T-cell (primary cell): ENCODE measurements around the gene TPP1. TPM values are rescaled to one million over a fixed set of nuclear protein-coding genes. Genes with fewer than 3 reads are reported as not detected.

Experiments used
- ATAC-seq, 4 experiments: fragments of 200-7000 bp in 3 of 4; fragments of 150-1000 bp in 1 of 4; cut with Tn5 transposase; replicated peaks in 1 of 4; 1 replicate in 3 of 4; 2 replicates in 1 of 4; pipeline ENCODE4 v1.10.0; 2021; ENCODE audit warnings: moderate library complexity in 3 of 4, mild to moderate bottlenecking in 2 of 4, moderate number of reproducible peaks in 1 of 4
- CTCF ChIA-PET, 2 donors: fragments of 300-600 bp; sonication (Branson Sonifier 250); formaldehyde crosslinking; loops; one replicate each; lab custom pipeline; 2022; ENCODE audit warnings: antibody characterized with exemption in 2 of 2; lab: Charles Lee
- POLR2A ChIA-PET, 2 donors: fragments of 300-600 bp; sonication (Branson Sonifier 250); formaldehyde crosslinking; loops; one replicate each; lab custom pipeline; 2022; ENCODE audit warnings: antibody characterized with exemption in 2 of 2; lab: Charles Lee
- DNase-seq, 35 experiments: peaks; one replicate each; pipeline versions ENCODE4 v3.0.0 to v3.0.0-alpha.2; 2013 to 2023
- H3K27ac ChIP-seq: one replicate; pipeline ENCODE4 v1.5.1; 2013; ENCODE audit warnings: low read length
- H3K27me3 ChIP-seq, 2 experiments: replicated peaks in 1 of 2; 1 replicate in 1 of 2; 2 replicates in 1 of 2; pipeline versions ENCODE4 v1.6.1 to v1.7.0; 2013; ENCODE audit warnings: low read length in 1 of 2, mixed read lengths in 1 of 2; ENCODE audit not compliant: control insufficient read depth in 2 of 2, insufficient read depth in 2 of 2; ENCODE audit errors: extremely low read depth in 1 of 2
- H3K36me3 ChIP-seq, 2 donors: 1 replicate in 1 of 2; 2 replicates in 1 of 2; pipeline versions ENCODE4 v1.6.1 to v1.7.0; 2013; ENCODE audit warnings: low read length in 1 of 2; ENCODE audit not compliant: control insufficient read depth in 2 of 2, insufficient read depth in 1 of 2; ENCODE audit errors: extremely low read depth in 1 of 2
- H3K4me1 ChIP-seq, 2 experiments: 1 replicate in 1 of 2; 2 replicates in 1 of 2; pipeline versions ENCODE4 v1.6.1 to v1.7.0; 2013; ENCODE audit warnings: low read length in 2 of 2, mixed read lengths in 1 of 2; ENCODE audit not compliant: insufficient read depth in 2 of 2, control insufficient read depth in 1 of 2; ENCODE audit errors: extremely low read depth in 1 of 2
- H3K4me3 ChIP-seq, 2 donors: 1 replicate in 1 of 2; 2 replicates in 1 of 2; pipeline versions ENCODE4 v1.5.1 to v1.7.0; 2013; ENCODE audit warnings: mild to moderate bottlenecking in 2 of 2, low read length in 1 of 2, moderate library complexity in 1 of 2; ENCODE audit not compliant: control insufficient read depth in 1 of 2; ENCODE audit errors: extremely low read depth in 1 of 2
- H3K9me3 ChIP-seq: 2 replicates; pipeline ENCODE4 v1.7.0; 2013
- H3K27ac Mint-ChIP-seq, 2 donors: one replicate each; pipeline ENCODE4 v1.8.0; 2020 to 2021; ENCODE audit warnings: mild to moderate bottlenecking in 2 of 2, mixed read lengths in 2 of 2
- H3K27me3 Mint-ChIP-seq, 2 donors: one replicate each; pipeline ENCODE4 v1.8.0; 2021 to 2022; ENCODE audit warnings: mixed read lengths in 2 of 2
- H3K36me3 Mint-ChIP-seq: one replicate; pipeline ENCODE4 v1.8.0; 2021; ENCODE audit warnings: mixed read lengths
- H3K4me1 Mint-ChIP-seq, 3 donors: one replicate each; pipeline ENCODE4 v1.8.0; 2020 to 2022; ENCODE audit warnings: mixed read lengths in 3 of 3, mild to moderate bottlenecking in 1 of 3
- H3K4me3 Mint-ChIP-seq, 3 donors: one replicate each; pipeline ENCODE4 v1.8.0; 2020 to 2022; ENCODE audit warnings: mild to moderate bottlenecking in 3 of 3, mixed read lengths in 3 of 3, moderate library complexity in 3 of 3
- H3K9me3 Mint-ChIP-seq, 3 donors: one replicate each; pipeline ENCODE4 v1.8.0; 2020 to 2022; ENCODE audit warnings: mixed read lengths in 3 of 3
- WGBS: methylation state at CpG from one replicate; pipeline ENCODE4 v1.1.5; 2013; ENCODE audit warnings: missing lambda C conversion rate; ENCODE audit not compliant: insufficient coverage; 5-methylcytosine and 5-hydroxymethylcytosine counted together
- total RNA-seq, 35 experiments: library from RNA in 6 of 35; stranded (reverse) in 6 of 35; fragments of 120-200 nt in 1 of 35; gene quantifications; one replicate each; pipeline versions ENCODE4 v1.2.1 to v1.2.4 and lab custom pipeline; 2013 to 2026

The TPP1 gene
- total RNA-seq, 5 donors from 2014 or later (not counting 1 experiment from before 2014, with no cell fraction given), result 67.4 to 168 (median 132) TPM

DNA sequence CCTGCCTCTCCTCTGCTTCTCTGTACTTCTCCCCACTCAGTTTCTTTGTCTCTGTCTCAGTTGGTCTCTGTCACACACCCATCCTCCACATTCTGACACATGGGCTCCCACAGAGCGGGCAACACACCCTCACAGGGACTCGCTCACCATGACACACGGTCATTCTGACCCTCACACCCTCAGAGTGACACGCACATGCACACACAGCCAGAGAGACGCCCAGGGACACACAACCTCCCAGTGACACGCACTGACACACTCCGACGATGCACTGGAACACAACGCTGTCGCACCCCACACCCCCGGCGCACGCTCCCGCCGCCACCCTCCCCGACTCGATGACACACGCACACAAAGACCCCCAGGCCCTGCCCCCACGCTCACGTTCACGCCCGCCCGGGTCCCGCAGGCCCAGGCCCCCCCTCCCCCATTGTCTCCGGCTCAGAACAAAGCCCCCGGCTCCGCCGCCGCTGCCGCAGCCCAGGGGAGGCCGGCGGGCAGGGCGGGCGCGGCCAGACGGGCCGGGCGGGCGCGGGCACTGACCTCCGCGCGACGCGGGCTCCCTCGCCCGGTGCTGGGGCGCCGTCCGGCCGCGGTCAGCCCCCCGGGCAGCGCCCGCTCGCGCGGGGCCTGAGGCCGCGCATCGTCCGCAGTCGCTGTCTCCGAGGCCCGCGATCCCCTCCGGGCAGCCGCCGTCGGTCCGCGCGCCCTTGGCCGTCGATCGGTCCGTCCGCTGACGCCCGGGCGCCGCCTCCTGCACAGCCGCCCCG is 36.0 kb upstream of the TPP1 start:
- CTCF ChIA-PET, result interaction anchor here in 1 of 2 donors (0.7 kb wide), 1 partner anchor 56 kb away, joined by 3 read pairs; no protein-coding TSS in a partner anchor
- peak overlapping the region; percentile 7 for H3K27ac ChIP-seq

DNA sequence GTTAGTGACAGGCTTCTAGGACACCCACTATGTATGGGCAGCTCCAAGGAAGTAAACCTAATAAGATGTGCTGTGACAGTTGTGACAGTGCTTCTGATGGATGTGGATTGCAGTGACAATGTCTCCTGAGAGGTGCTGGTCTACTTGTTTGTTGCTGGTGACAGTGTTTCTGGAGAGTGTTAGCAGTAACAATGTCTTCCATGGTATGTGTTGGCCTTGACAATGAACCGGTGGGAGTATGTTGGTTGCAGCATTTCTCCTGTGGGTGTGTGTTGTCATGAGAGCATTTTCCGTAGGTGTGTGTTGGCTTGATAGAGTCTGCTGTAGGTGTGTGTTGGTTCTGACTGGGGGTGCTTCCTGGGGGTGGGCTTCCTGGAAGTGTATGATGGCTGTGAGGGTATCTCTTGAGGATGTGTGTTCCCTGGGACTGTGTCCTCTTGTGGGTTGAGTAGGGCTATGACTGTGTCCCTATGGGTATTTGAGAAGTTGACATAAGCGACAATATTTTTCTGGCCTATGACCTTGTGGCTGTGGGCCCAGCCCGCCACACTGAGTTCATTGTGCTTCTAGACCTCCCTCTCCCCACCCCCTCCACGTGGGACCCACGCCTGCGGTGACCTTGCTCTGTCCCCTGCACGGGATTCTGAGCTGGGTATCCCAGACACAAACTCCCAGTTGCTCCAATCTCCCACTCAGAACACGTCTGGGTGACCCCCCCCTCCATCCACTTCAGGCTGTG is 35.2 kb upstream of the TPP1 start:
- no peaks in the 10 kb centered on the region for H3K9me3 ChIP-seq
- Mint-ChIP-seq H3K27ac (no peak overlapping the region), H3K4me1 (peaks cover 0 to 11% (median 8%) of the 10 kb centered on the region in 3 donors), H3K9me3 (no peaks in the 10 kb centered on the region), H3K27me3 (no peaks in the 10 kb centered on the region), H3K36me3 (no peaks in the 10 kb centered on the region), H3K4me3 (no peak overlapping the region)
- DNase-seq (peak in 1 of 35 experiments; percentile 21), ATAC-seq (peak in 3 of 4 experiments; percentile 11 to 19 (median 14))
- H3K27ac ChIP-seq, result peak overlapping the region; percentile 7
- H3K27me3 ChIP-seq, result peaks cover 0 to 8% of the 10 kb centered on the region in 2 experiments
- CTCF ChIA-PET, result interaction anchor here in 1 of 2 donors (0.7 to 1.2 kb wide), 3 partner anchors 13 to 55 kb away, joined by 3 to 5 read pairs (median 3); partner anchors contain the start of gene MRPL17
- H3K4me1 ChIP-seq, result peaks cover 13 to 22% of the 10 kb centered on the region in 2 experiments
- POLR2A ChIA-PET, result no interaction called here
- H3K36me3 ChIP-seq, result no peaks in the 10 kb centered on the region
- peak overlapping the region; percentile 39 to 65 for H3K4me3 ChIP-seq
- WGBS, result 65% methylated on average over 8 of the region's 9 CpGs

More for the DNA sequence above, 36.0 kb upstream of the TPP1 start:
- no peaks in the 10 kb centered on the region for H3K36me3 Mint-ChIP-seq
- peak in 14 of 35 experiments; percentile 9 to 41 (median 26) for DNase-seq
- Histone ChIP-seq H3K4me3 (peak overlapping the region; percentile 39 to 65), H3K4me1 (peaks cover 13 to 22% of the 10 kb centered on the region in 2 experiments), H3K36me3 (no peaks in the 10 kb centered on the region), H3K9me3 (no peaks in the 10 kb centered on the region), H3K27me3 (peaks cover 0 to 8% of the 10 kb centered on the region in 2 experiments)
- no peak overlapping the region for H3K4me3 Mint-ChIP-seq
- peak; percentile 49 to 62 (median 54) for ATAC-seq
- POLR2A ChIA-PET, result no interaction called here
- H3K9me3 Mint-ChIP-seq, result no peaks in the 10 kb centered on the region
- H3K4me1 Mint-ChIP-seq, result peaks cover 0 to 11% (median 8%) of the 10 kb centered on the region in 3 donors
- WGBS, result 3% methylated on average over 71 of the region's 84 CpGs
- H3K27ac Mint-ChIP-seq, result no peak overlapping the region
- no peaks in the 10 kb centered on the region for H3K27me3 Mint-ChIP-seq

DNA sequence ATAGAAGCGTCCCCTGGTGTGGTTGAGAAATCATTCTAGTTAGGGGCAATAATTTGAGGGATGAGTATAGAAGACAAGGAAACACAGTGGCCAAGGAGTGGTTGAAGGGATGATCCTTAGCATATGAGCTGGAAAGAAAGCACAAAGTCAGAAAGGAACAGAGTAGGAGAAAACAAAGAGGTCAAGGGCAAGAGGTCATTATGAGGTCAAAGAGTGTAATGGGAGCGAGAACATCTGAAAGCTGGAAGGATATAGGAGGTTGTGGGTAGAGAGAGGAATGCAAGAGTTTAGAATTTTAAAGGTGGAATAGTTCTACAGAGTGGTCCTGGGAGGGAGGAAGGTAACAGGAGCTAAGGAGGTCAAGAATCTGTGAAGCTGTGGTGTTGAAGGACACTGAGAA is 34.4 kb upstream of the TPP1 start:
- no peaks in the 10 kb centered on the region for H3K36me3 ChIP-seq
- ChIA-PET CTCF (interaction anchor here in 1 of 2 donors (1.0 to 1.2 kb wide), 2 partner anchors 14 to 30 kb away, joined by 3 to 5 read pairs; partner anchors contain the start of gene MRPL17), POLR2A (no interaction called here)
- no peaks in the 10 kb centered on the region for H3K9me3 ChIP-seq
- WGBS, result 89% methylated on average over 2 of the region's 2 CpGs
- H3K36me3 Mint-ChIP-seq, result no peaks in the 10 kb centered on the region
- no peaks in the 10 kb centered on the region for H3K9me3 Mint-ChIP-seq
- H3K27me3 Mint-ChIP-seq, result no peaks in the 10 kb centered on the region
- no peak overlapping the region for H3K27ac Mint-ChIP-seq
- DNase-seq (no peak), ATAC-seq (no peak)
- H3K4me1 Mint-ChIP-seq, result peaks cover 0 to 11% (median 8%) of the 10 kb centered on the region in 3 donors
- H3K4me1 ChIP-seq, result peaks cover 16 to 22% of the 10 kb centered on the region in 2 experiments
- peaks cover 0 to 8% of the 10 kb centered on the region in 2 experiments for H3K27me3 ChIP-seq
- no peak overlapping the region for H3K4me3 ChIP-seq
- H3K27ac ChIP-seq, result no peak overlapping the region
- no peak overlapping the region for H3K4me3 Mint-ChIP-seq

DNA sequence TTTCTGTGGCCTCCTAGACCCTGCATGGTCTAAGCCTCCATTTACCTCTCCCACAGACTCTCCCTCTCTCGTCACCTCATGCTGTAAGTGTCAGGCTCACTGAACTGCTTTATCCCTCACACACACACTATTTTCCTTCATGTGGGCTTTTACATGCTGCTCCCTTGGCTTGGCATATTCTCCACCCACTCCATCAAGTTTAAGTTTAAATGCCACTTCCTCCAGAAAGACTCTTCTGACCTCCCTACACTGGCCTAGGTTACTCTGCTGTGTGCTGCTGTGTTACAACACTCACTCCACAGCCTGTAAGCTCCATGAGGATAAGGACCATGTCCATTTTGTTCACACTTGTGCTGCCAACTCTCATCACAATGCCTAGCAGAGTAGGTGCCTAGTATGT is 33.9 kb upstream of the TPP1 start:
- Histone ChIP-seq H3K27me3 (peaks cover 0 to 8% of the 10 kb centered on the region in 2 experiments), H3K4me3 (no peak overlapping the region), H3K27ac (no peak overlapping the region), H3K36me3 (no peaks in the 10 kb centered on the region), H3K9me3 (no peaks in the 10 kb centered on the region), H3K4me1 (peaks cover 16 to 27% of the 10 kb centered on the region in 2 experiments)
- Mint-ChIP-seq H3K27me3 (no peaks in the 10 kb centered on the region), H3K9me3 (no peaks in the 10 kb centered on the region), H3K4me1 (peaks cover 0 to 11% (median 8%) of the 10 kb centered on the region in 3 donors), H3K4me3 (no peak overlapping the region), H3K36me3 (no peaks in the 10 kb centered on the region), H3K27ac (no peak overlapping the region)
- DNase-seq, result no peak
- no peak for ATAC-seq
- WGBS, result 57% methylated on average over 1 of the region's 1 CpG
- ChIA-PET POLR2A (no interaction called here), CTCF (interaction anchor here in 1 of 2 donors (0.6 kb wide), 1 partner anchor 300 kb away, joined by 3 read pairs; no protein-coding TSS in a partner anchor)

DNA sequence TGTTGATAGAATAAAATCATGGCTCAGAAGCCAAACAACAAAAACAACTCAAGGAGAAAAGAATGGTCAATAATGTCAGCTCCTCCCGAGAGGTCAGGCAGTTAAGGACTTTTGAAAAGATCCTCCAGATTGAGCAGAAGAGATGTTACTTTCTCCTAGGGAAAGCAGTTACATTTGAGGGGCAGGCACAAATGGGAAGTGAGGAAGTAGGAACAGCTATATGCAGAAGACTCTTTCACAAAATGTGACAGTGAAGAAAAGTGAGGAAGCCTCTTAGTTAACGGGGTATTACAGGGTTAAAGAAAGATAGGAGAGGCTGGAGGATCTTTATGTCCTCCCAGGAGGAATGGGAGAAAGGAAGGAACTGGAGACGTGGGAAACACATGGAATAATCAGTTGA is 33.0 kb upstream of the TPP1 start:
- no peak overlapping the region for H3K4me3 Mint-ChIP-seq
- Histone ChIP-seq H3K27me3 (peaks cover 0 to 8% of the 10 kb centered on the region in 2 experiments), H3K4me3 (no peak overlapping the region), H3K4me1 (peaks cover 25 to 34% of the 10 kb centered on the region in 2 experiments), H3K36me3 (no peaks in the 10 kb centered on the region), H3K27ac (no peak overlapping the region), H3K9me3 (no peaks in the 10 kb centered on the region)
- no peak overlapping the region for H3K27ac Mint-ChIP-seq
- ATAC-seq, result no peak
- H3K36me3 Mint-ChIP-seq, result no peaks in the 10 kb centered on the region
- DNase-seq, result no peak
- H3K27me3 Mint-ChIP-seq, result no peaks in the 10 kb centered on the region
- WGBS, result 50% methylated on average over 2 of the region's 3 CpGs
- peaks cover 0 to 11% (median 8%) of the 10 kb centered on the region in 3 donors for H3K4me1 Mint-ChIP-seq
- CTCF ChIA-PET, result no interaction called here
- POLR2A ChIA-PET, result no interaction called here
- H3K9me3 Mint-ChIP-seq, result no peaks in the 10 kb centered on the region

DNA sequence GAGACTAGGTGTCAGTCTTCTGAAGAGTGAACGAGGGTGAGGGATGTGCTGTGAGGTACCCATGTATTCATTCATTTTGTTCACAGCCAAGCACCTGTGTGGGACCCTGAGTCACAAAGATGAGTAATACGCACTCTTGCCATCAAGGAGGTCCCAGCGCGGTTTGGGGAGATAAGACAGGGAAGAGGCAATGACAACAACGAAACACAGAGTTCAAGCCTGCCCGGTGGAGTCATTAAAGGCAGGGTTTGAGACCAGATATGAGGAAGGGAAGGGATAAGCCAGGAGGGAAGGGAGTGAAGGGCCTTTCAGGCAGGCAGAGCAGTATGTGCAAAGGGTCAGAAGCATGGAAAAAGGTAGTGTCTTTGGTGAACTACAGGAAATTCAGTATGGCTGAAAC is 31.8 kb upstream of the TPP1 start:
- Mint-ChIP-seq H3K27me3 (no peaks in the 10 kb centered on the region), H3K4me3 (no peak overlapping the region), H3K9me3 (no peaks in the 10 kb centered on the region), H3K27ac (no peak overlapping the region), H3K36me3 (no peaks in the 10 kb centered on the region), H3K4me1 (peaks cover 0 to 1% (median 1%) of the 10 kb centered on the region in 3 donors)
- WGBS, result 44% methylated on average over 6 of the region's 6 CpGs
- H3K4me3 ChIP-seq, result no peak overlapping the region
- H3K4me1 ChIP-seq, result peaks cover 35 to 40% of the 10 kb centered on the region in 2 experiments
- peaks cover 0 to 6% of the 10 kb centered on the region in 2 experiments for H3K27me3 ChIP-seq
- CTCF ChIA-PET, result no interaction called here
- POLR2A ChIA-PET, result no interaction called here
- no peak overlapping the region for H3K27ac ChIP-seq
- no peaks in the 10 kb centered on the region for H3K36me3 ChIP-seq
- H3K9me3 ChIP-seq, result no peaks in the 10 kb centered on the region
- ATAC-seq (peak in 1 of 4 experiments; percentile 18), DNase-seq (peak in 1 of 35 experiments; percentile 26)
